B cell (primary cell): ENCODE measurements around the gene BYSL. TPM values are rescaled to one million over a fixed set of nuclear protein-coding genes. Genes with fewer than 3 reads are reported as not detected.

Experiments used
- ATAC-seq: fragments of 200-7000 bp; cut with Tn5 transposase; one replicate; pipeline ENCODE4 v1.10.0; 2021; ENCODE audit warnings: low read depth, mild to moderate bottlenecking, moderate number of reproducible peaks, moderate library complexity
- CTCF ChIA-PET: fragments of 350-600 bp; sonication (Branson Sonifier 250); formaldehyde crosslinking; loops from one replicate; lab custom pipeline; 2021; ENCODE audit warnings: antibody characterized with exemption, inconsistent platforms; lab: Charles Lee
- POLR2A ChIA-PET: fragments of 350-600 bp; sonication (Branson Sonifier 250); formaldehyde crosslinking; loops from one replicate; lab custom pipeline; 2021; ENCODE audit warnings: antibody characterized with exemption; lab: Charles Lee
- DNase-seq: peaks from one replicate; pipeline ENCODE4 v3.0.0; 2013
- H2AFZ ChIP-seq: 2 replicates; pipeline ENCODE4 v1.6.1; 2012; ENCODE audit warnings: mild to moderate bottlenecking, low read depth, low read length; ENCODE audit not compliant: insufficient read depth, poor library complexity, severe bottlenecking
- H3K27ac ChIP-seq, 2 donors: 1 replicate in 1 of 2; 2 replicates in 1 of 2; pipeline ENCODE4 v1.5.1; 2012 to 2013; ENCODE audit warnings: low read length in 2 of 2, mild to moderate bottlenecking in 2 of 2, moderate library complexity in 1 of 2
- H3K27me3 ChIP-seq, 4 experiments: fragments of 200-600 bp in 1 of 4; sonication (generic) in 1 of 4; replicated peaks in 1 of 4; 1 replicate in 2 of 4; 2 replicates in 2 of 4; pipeline versions ENCODE4 v1.6.1 to v1.7.0; 2013 to 2016; ENCODE audit warnings: low read length in 3 of 4, mild to moderate bottlenecking in 2 of 4, mixed read lengths in 1 of 4, moderate library complexity in 1 of 4; ENCODE audit not compliant: insufficient read depth in 4 of 4, control insufficient read depth in 3 of 4; ENCODE audit errors: control extremely low read depth in 1 of 4
- H3K36me3 ChIP-seq, 2 experiments: replicated peaks in 1 of 2; 1 replicate in 1 of 2; 2 replicates in 1 of 2; pipeline versions ENCODE4 v1.6.1 to v1.7.1; 2013; ENCODE audit warnings: low read length in 1 of 2; ENCODE audit not compliant: insufficient read depth in 2 of 2, control insufficient read depth in 1 of 2; ENCODE audit errors: control extremely low read depth in 1 of 2, extremely low read depth in 1 of 2
- H3K4me1 ChIP-seq, 2 donors: fragments of 200-600 bp in 1 of 2; sonication (generic) in 1 of 2; 1 replicate in 1 of 2; 2 replicates in 1 of 2; pipeline versions ENCODE4 v1.5.1 to v1.6.1; 2013 to 2017; ENCODE audit warnings: low read length in 2 of 2; ENCODE audit not compliant: control insufficient read depth in 2 of 2, insufficient read depth in 2 of 2
- H3K4me2 ChIP-seq: replicated peaks from 2 replicates; pipeline ENCODE3; 2012; ENCODE audit warnings: mild to moderate bottlenecking, low read depth, low read length; ENCODE audit not compliant: poor library complexity, severe bottlenecking
- H3K4me3 ChIP-seq, 5 experiments: fragments of 200-600 bp in 1 of 5; sonication (generic) in 1 of 5; 1 replicate in 3 of 5; 2 replicates in 2 of 5; pipeline versions ENCODE4 v1.5.1 to v1.7.0; 2011 to 2016; ENCODE audit warnings: low read length in 4 of 5, mild to moderate bottlenecking in 4 of 5, low read depth in 2 of 5, control low read depth in 1 of 5, moderate library complexity in 1 of 5; ENCODE audit not compliant: insufficient read depth in 1 of 5; ENCODE audit errors: control extremely low read depth in 1 of 5, extremely low read depth in 1 of 5
- H3K79me2 ChIP-seq: fragments of 200-600 bp; sonication (generic); one replicate; pipeline ENCODE4 v1.6.0; 2016; ENCODE audit warnings: low read length; ENCODE audit not compliant: control insufficient read depth, insufficient read depth
- H3K9ac ChIP-seq: fragments of 200-600 bp; sonication (generic); 2 replicates; pipeline ENCODE4 v1.6.1; 2017; ENCODE audit warnings: mild to moderate bottlenecking, low read length, moderate library complexity
- H3K9me3 ChIP-seq, 3 donors: one replicate each; pipeline versions ENCODE4 v1.6.1 to v1.7.1; 2013; ENCODE audit warnings: low read length in 2 of 3; ENCODE audit not compliant: control insufficient read depth in 2 of 3, insufficient read depth in 1 of 3; ENCODE audit errors: control extremely low read depth in 1 of 3
- H4K20me1 ChIP-seq: 2 replicates; pipeline ENCODE4 v1.6.0; 2012; ENCODE audit warnings: mild to moderate bottlenecking, low read length; ENCODE audit not compliant: insufficient read depth, control insufficient read depth, poor library complexity, severe bottlenecking
- H3K27ac Mint-ChIP-seq: one replicate; pipeline ENCODE4 v1.8.0; 2021; ENCODE audit warnings: mixed read lengths
- H3K27me3 Mint-ChIP-seq: one replicate; pipeline ENCODE4 v1.8.0; 2021; ENCODE audit warnings: mixed read lengths
- H3K4me1 Mint-ChIP-seq: one replicate; pipeline ENCODE4 v1.8.0; 2021; ENCODE audit warnings: mixed read lengths
- H3K4me3 Mint-ChIP-seq: one replicate; pipeline ENCODE4 v1.8.0; 2021; ENCODE audit warnings: mixed read lengths
- H3K9me3 Mint-ChIP-seq: one replicate; pipeline ENCODE4 v1.8.0; 2022; ENCODE audit warnings: mixed read lengths; ENCODE audit not compliant: insufficient read depth
- EZH2 ChIP-seq: IDR thresholded peaks from 2 replicates; pipeline ENCODE4 v1.6.1; 2012; ENCODE audit warnings: borderline replicate concordance, low read depth, mild to moderate bottlenecking, moderate library complexity, low read length; ENCODE audit not compliant: insufficient read depth, poor library complexity, severe bottlenecking
- WGBS: methylation state at CpG from one replicate; pipeline ENCODE4 v1.1.5; 2013; ENCODE audit warnings: missing lambda C conversion rate; ENCODE audit not compliant: insufficient coverage; 5-methylcytosine and 5-hydroxymethylcytosine counted together
- intact Hi-C: fragments of 100-400 bp; cut with micrococcal nuclease; formaldehyde crosslinking; loops from one replicate; pipeline ENCODE4 v1.10.0; 2022
- polyA plus RNA-seq: library from polyadenylated mRNA; depleted of rRNA; stranded (reverse); fragments of >200 nt; gene quantifications from 2 replicates; pipeline ENCODE4 v1.2.3, GENCODE V29; 2012
- total RNA-seq, 2 donors: library from RNA; stranded (reverse); fragments of 120-200 nt in 1 of 2; gene quantifications; 1 replicate in 1 of 2; 2 replicates in 1 of 2; pipeline versions ENCODE4 v1.2.3 to v1.2.4, GENCODE V29; 2013 to 2022
- TF ChIP-seq, protein P1 (sequence below): fragments of 200-600 bp; IDR thresholded peaks from one replicate; pipeline ENCODE4 v1.8.0; 2022; ENCODE audit warnings: antibody characterized with exemption, mild to moderate bottlenecking

Gene BYSL
- total and polyA plus RNA-seq, 2 donors (not counting 1 experiment from before 2014, with no cell fraction given): 6.0 to 11.1 TPM

DNA sequence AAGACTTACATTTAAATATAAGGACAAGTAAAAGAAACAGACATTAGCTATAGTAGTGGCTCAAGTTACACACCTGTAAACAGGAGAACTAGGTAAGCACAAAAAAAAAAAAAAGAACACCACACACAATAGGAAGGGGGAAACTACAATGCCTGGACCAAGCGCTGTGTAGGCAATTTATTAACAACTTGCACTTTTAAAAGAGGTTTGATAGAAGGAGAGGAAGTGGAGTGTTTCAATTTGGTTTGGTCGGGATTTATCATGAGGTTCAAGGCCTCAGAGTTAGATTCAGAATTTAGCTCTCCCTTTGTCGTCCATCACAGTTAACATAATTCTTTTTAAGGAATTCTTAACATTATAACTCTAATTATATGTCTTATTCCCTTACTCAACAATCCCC lies 25.0 kb upstream of the BYSL start:
- H2AFZ ChIP-seq: peak overlapping the region; percentile 82

DNA sequence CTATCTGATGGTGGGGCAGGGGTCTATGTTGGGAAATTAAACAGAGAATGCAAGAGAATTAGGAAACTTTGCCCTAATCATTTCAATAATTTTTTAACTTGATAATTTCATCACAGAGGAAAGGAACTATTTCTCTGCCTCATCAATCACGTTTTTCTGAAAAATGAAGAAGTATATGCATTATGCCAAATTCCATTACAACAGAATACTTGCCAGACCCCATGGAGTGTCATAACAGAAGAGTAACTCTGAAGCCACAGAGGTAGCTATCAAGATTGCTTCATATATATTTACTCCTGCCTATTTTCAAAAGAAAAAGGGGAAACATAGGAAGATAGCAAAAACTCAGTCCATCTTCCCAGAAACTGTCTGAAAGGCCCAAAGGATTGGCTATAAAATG lies 20.4 kb upstream of the BYSL start:
- Histone ChIP-seq H3K36me3 (peaks cover 0 to 14% of the 10 kb centered on the region in 2 experiments), H3K79me2 (no peaks in the 10 kb centered on the region), H3K9me3 (no peaks in the 10 kb centered on the region), H3K9ac (no peak overlapping the region), H3K4me2 (no peak overlapping the region), H4K20me1 (no peaks in the 10 kb centered on the region), H3K4me3 (no peak overlapping the region), H3K27ac (no peak overlapping the region), H2AFZ (no peak overlapping the region), H3K4me1 (peaks cover 6 to 8% of the 10 kb centered on the region in 2 donors), H3K27me3 (no peaks in the 10 kb centered on the region)
- Mint-ChIP-seq H3K4me1 (peaks cover 5% of the 10 kb centered on the region), H3K9me3 (no peaks in the 10 kb centered on the region), H3K27ac (no peak overlapping the region), H3K27me3 (no peaks in the 10 kb centered on the region), H3K4me3 (no peak overlapping the region)
- no CpG with 5 or more reads among the region's 1 CpG for WGBS
- TF ChIP-seq, protein P1, sequence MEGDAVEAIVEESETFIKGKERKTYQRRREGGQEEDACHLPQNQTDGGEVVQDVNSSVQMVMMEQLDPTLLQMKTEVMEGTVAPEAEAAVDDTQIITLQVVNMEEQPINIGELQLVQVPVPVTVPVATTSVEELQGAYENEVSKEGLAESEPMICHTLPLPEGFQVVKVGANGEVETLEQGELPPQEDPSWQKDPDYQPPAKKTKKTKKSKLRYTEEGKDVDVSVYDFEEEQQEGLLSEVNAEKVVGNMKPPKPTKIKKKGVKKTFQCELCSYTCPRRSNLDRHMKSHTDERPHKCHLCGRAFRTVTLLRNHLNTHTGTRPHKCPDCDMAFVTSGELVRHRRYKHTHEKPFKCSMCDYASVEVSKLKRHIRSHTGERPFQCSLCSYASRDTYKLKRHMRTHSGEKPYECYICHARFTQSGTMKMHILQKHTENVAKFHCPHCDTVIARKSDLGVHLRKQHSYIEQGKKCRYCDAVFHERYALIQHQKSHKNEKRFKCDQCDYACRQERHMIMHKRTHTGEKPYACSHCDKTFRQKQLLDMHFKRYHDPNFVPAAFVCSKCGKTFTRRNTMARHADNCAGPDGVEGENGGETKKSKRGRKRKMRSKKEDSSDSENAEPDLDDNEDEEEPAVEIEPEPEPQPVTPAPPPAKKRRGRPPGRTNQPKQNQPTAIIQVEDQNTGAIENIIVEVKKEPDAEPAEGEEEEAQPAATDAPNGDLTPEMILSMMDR: no peak
- no peak for TF ChIP-seq EZH2
- POLR2A ChIA-PET: no interaction called here
- DNase-seq (no peak), ATAC-seq (no peak)
- intact Hi-C loops: no loop called here
- CTCF ChIA-PET: interaction anchor here (1.5 kb wide), 1 partner anchor 144 kb away, joined by 7 read pairs; no protein-coding TSS in a partner anchor

More for the DNA sequence above, 25.0 kb upstream of the BYSL start:
- intact Hi-C loops: loop anchor here (5.0 to 10.0 kb wide), 3 partner anchors 191 to 821 kb away; partner anchors contain the start of genes MRPS10, NFYA and OARD1
- Histone ChIP-seq H3K79me2 (peaks cover 10% of the 10 kb centered on the region), H3K9me3 (no peaks in the 10 kb centered on the region), H3K36me3 (no peaks in the 10 kb centered on the region), H3K27me3 (no peaks in the 10 kb centered on the region), H4K20me1 (no peaks in the 10 kb centered on the region), H3K9ac (peak overlapping the region; percentile 79), H3K4me1 (peaks cover 15 to 17% of the 10 kb centered on the region in 2 donors), H3K4me2 (peak overlapping the region; percentile 87), H3K27ac (peak overlapping the region; percentile 71 to 92), H3K4me3 (peak overlapping the region in 2 of 5 experiments; percentile 85 to 96)
- H3K4me3 Mint-ChIP-seq: no peak overlapping the region
- no peak for TF ChIP-seq EZH2
- TF ChIP-seq, protein P1: no peak
- CTCF ChIA-PET: interaction anchor here (0.6 to 2.3 kb wide), 5 partner anchors 25 to 657 kb away, joined by 3 to 20 read pairs (median 15); partner anchors contain the start of genes BYSL, MED20 and TOMM6
- no peaks in the 10 kb centered on the region for H3K27me3 Mint-ChIP-seq
- peaks cover 10% of the 10 kb centered on the region for H3K4me1 Mint-ChIP-seq
- POLR2A ChIA-PET: interaction anchor here (0.7 to 2.5 kb wide), 6 partner anchors 25 to 162 kb away, joined by 3 to 11 read pairs (median 6); partner anchors contain the start of genes BYSL, FRS3, MED20 and TAF8
- WGBS: no CpG with 5 or more reads among the region's 3 CpGs
- ATAC-seq (no peak), DNase-seq (no peak)
- H3K9me3 Mint-ChIP-seq: no peaks in the 10 kb centered on the region
- H3K27ac Mint-ChIP-seq: peak overlapping the region; percentile 89
